HCT116 (cell line): Measurements from ENCODE around the gene ID3.

ENCODE experiments used
- ATF3 ChIP-seq: IDR thresholded peaks from 2 replicates; pipeline ENCODE4 v1.6.1; 2012
- CTCF ChIP-seq, 3 experiments: fragments of 200-600 bp in 1 of 3; sonication (generic) in 1 of 3; IDR thresholded peaks in 2 of 3; conservative IDR thresholded peaks in 1 of 3; 2 replicates each; pipeline ENCODE4 v1.5.1; 2012 to 2017; ENCODE audit warnings: low read depth in 2 of 3, low read length in 2 of 3, antibody characterized with exemption in 1 of 3, borderline replicate concordance in 1 of 3, control low read depth in 1 of 3, mild to moderate bottlenecking in 1 of 3, mixed read lengths in 1 of 3, mixed run types in 1 of 3, moderate library complexity in 1 of 3; ENCODE audit not compliant: insufficient read depth in 1 of 3
- EZH2 ChIP-seq: fragments of 200-600 bp; sonication (generic); IDR thresholded peaks from 2 replicates; pipeline ENCODE4 v1.6.1; 2017; ENCODE audit warnings: antibody characterized with exemption, mixed run types
- POLR2A ChIP-seq: IDR thresholded peaks from 2 replicates; pipeline ENCODE4 v1.7.0; 2011; ENCODE audit warnings: borderline replicate concordance; ENCODE audit not compliant: insufficient read depth, insufficient read length; ENCODE audit errors: extremely low read depth
- POLR2AphosphoS5 ChIP-seq: IDR thresholded peaks from 2 replicates; pipeline ENCODE4 v1.6.1; 2011; ENCODE audit warnings: mild to moderate bottlenecking, low read depth, low read length, moderate library complexity
- RAD21 ChIP-seq: IDR thresholded peaks from 2 replicates; pipeline ENCODE4 v1.6.1; 2012; ENCODE audit warnings: low read depth, mild to moderate bottlenecking
- SIN3A ChIP-seq: IDR thresholded peaks from 2 replicates; pipeline ENCODE4 v1.6.1; 2012; ENCODE audit warnings: low read depth
- YY1 ChIP-seq: IDR thresholded peaks from 2 replicates; pipeline ENCODE4 v1.6.1; 2011; ENCODE audit warnings: low read length, low read depth, moderate library complexity, mild to moderate bottlenecking; ENCODE audit not compliant: insufficient replicate concordance; ENCODE audit errors: extremely low read depth
- TF ChIP-seq, protein P1 (sequence below): IDR thresholded peaks from 2 replicates; pipeline ENCODE4 v1.6.1; 2012; ENCODE audit warnings: low read depth

- TF ChIP-seq EZH2 (no peak), CTCF (IDR thresholded peaks at IDR 0.05 in 2 of 3, conservative IDR thresholded peaks at IDR 0.05 in 1 of 3; ENCODE audit: borderline replicate concordance in 1 of 3, insufficient read depth in 1 of 3, low read depth in 2 of 3, low read length in 2 of 3) (no peak), SIN3A (no peak), ATF3 (no peak), POLR2AphosphoS5 (no peak), RAD21 (no peak), POLR2A (no peak), YY1 (no peak)
- TF ChIP-seq, protein P1, sequence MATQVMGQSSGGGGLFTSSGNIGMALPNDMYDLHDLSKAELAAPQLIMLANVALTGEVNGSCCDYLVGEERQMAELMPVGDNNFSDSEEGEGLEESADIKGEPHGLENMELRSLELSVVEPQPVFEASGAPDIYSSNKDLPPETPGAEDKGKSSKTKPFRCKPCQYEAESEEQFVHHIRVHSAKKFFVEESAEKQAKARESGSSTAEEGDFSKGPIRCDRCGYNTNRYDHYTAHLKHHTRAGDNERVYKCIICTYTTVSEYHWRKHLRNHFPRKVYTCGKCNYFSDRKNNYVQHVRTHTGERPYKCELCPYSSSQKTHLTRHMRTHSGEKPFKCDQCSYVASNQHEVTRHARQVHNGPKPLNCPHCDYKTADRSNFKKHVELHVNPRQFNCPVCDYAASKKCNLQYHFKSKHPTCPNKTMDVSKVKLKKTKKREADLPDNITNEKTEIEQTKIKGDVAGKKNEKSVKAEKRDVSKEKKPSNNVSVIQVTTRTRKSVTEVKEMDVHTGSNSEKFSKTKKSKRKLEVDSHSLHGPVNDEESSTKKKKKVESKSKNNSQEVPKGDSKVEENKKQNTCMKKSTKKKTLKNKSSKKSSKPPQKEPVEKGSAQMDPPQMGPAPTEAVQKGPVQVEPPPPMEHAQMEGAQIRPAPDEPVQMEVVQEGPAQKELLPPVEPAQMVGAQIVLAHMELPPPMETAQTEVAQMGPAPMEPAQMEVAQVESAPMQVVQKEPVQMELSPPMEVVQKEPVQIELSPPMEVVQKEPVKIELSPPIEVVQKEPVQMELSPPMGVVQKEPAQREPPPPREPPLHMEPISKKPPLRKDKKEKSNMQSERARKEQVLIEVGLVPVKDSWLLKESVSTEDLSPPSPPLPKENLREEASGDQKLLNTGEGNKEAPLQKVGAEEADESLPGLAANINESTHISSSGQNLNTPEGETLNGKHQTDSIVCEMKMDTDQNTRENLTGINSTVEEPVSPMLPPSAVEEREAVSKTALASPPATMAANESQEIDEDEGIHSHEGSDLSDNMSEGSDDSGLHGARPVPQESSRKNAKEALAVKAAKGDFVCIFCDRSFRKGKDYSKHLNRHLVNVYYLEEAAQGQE, result no peak
These were observed 8.3 kb upstream of the ID3 start for GRCh38 chr1:23567629-23567995.
